Measurements from ENCODE around the gene ROR2.

The ROR2 gene

DNA sequence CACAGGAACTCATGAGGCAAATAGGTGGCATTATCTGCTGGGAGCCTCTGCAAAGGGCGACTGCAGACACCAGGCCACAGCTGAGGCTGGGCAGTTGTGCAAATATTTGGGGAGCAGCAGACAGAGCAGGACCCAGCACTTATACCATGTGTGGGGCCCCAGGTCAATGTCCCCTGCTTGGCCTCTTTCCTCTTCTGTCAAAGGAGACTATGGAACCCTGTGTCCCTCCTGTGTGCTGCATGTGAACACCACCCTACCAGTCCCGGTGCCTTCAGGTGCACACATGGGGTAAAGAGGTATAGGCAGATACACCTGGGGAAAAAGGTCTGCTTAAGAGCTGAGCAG lies 50.8 kb downstream of the ROR2 start:
- DNase-seq: no peak

DNA sequence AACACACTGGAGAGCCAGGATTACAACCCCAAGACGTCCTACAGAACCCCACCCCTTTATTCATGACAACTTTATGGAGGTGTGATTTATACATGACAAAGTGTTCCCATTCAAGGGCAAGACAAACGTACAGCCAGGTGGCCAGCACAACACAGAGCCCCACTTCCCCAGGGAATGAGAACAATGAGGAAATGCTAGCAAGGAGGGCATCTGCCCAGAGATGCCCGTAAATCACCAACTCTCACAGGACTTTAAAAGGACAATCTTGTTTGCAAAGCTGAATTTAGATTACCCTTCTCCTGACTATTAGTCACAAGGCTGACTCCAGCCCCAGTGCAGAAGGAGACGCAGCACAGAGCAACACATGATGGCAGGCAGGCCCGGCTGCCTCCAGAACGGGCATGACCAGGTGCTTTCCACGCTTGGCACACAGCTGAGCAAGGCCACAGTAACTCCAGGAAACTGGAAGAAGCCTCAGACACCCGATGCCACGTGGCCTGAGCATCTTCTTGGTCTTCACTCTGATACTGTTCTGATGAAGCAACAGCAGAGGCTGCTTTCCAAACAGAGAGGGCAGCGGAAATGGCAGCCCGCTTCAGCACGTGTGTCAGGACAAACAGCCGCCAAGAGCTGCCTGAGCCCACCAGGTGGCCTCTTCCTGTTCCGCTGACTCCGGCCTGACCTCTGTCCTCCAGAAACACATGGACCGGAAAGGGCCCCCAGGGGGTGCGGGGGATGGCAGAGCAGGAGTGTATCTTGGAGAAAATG lies 51.4 kb downstream of the ROR2 start:
- no peak for DNase-seq

DNA sequence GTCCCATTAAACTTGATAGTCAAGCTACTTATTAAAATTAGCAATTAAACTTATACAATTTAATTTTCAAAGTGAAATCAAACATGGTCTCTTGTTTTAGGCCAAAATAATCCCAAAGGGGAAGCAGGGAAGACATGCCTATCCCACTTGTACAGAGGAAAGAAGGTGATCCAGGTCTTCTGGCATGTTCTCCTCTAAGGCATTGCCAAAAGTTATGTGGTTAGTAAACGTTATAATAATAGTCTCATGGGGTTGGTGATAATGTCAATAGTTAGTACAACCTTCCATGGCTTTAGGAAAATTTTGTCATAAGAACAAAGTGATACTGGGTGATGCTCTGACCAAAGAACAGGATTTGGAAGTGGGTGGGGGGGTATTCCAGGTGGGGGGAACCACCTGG lies 52.8 kb downstream of the ROR2 start:
- DNase-seq: no peak

DNA sequence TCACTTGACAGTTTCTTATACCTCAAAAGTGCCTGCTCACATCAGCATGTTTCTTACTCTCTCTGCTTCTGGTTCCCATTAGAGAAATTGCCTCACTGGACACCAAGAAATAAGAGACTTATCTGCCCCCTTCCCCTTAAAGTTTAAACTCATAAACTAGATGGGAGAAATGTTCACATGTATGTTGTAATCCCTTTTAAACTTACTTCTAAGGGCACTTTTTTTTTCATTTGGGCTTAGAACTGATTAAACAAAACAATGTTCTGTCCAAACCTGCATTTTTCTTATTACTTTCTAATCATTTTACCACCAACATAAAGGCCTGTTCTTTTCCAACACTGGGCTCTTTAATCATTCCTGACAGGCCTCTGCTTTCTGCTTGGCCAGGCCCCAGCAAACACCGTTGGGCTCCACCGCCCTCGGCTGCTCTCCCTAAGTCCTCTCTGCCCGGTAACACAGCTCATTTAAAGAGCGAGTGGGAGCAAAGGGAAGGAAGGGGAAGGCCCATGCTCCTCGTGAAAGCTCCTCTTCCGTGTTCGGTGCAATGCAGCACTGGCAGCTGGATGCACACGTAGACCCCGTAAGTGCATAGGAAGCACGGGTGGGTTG lies 53.4 kb downstream of the ROR2 start:
- no peak for DNase-seq

DNA sequence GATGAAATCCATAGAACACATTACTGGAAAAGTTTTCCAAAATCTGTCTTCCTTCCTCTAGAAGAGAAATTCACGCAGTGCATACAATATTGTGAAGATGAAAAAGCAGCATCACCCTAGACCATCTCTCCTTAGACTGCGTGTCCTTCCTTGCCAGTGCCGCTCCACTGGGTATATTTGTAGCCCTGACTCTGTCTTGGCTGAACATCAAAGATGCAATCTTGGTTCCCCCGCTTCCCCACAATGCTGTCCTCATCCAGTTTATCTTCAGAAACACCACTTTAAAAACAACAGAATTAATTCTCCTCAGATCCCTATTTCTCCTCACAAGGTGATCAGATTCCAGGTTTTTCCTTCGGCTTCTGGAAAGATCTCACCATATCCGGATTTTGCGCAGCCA lies 53.9 kb downstream of the ROR2 start:
- no peak for DNase-seq

DNA sequence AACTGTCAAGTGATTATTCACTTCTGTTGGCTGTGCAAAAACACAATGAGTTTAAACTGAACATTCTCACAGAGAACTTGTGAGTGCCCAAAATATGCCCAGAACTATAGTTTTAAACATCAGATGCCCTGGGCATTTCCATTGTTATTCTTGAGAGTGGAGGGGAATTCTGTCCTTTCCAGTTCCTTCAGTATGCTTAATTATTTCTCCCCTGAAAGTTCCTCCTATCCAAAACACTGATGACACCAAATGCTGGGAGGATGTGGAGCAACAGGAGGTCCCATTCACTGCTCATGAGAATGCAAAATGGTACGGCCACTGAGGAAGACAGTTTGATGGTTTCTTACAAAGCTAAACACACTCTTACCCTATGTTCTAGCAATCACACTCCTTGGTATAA lies 55.5 kb downstream of the ROR2 start:
- DNase-seq: no peak

DNA sequence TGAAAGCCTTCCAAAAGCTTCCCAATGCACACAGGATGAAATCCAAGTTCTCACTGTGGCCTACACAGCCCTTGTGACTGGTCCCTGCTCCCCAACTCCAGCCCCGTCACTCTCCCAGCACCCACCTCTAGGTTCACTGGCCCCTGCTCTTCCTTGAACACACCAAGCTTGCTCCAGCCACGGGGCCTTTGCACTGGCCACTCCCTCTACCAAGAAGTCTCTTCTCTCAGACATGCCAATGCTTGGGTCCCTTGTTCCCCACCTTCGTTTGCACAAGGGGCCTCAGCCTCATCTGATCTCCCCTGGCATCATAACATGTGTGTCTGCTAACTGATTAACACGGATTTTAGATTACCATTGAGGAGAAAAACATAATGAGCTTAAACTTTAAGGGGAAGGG lies 56.0 kb downstream of the ROR2 start:
- no peak for DNase-seq

DNA sequence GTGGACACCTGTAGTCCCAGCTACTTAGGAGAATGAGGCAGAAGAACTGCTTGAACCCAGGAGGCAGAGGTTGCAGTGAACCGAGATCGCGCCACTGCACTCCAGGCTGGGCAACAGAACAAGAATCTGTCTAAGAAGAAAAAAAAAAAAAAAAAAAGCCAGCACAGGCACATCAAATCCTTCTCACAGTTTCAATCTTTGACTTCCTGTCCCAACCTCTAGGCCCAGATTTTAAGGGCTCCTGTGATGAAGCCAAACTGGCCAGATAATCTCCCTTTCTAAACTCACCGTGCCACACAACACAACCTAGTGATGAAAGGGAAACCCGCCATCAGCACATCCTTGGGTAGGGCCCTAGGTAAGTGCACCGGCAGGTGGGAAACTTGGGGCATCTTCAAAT lies 58.1 kb downstream of the ROR2 start:
- no peak for DNase-seq

DNA sequence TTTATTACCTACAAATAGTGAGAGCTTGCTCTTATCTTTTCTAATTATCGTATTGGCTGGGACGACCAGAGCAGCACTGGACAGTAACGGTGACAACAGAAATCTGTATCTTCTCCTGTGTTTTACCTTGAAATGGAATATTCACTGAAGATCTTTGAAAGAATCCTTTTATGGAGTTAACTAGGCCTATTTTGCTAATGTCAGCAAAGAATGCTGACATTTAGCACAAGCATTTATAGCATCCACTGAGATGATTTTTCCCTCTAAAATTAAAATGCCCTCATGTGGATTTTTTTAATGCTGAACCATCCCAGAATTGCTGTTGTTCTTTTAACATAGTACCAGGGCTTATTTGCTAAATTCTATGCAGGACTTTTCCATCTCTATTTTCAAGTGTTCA lies 59.4 kb downstream of the ROR2 start:
- no peak for DNase-seq

DNA sequence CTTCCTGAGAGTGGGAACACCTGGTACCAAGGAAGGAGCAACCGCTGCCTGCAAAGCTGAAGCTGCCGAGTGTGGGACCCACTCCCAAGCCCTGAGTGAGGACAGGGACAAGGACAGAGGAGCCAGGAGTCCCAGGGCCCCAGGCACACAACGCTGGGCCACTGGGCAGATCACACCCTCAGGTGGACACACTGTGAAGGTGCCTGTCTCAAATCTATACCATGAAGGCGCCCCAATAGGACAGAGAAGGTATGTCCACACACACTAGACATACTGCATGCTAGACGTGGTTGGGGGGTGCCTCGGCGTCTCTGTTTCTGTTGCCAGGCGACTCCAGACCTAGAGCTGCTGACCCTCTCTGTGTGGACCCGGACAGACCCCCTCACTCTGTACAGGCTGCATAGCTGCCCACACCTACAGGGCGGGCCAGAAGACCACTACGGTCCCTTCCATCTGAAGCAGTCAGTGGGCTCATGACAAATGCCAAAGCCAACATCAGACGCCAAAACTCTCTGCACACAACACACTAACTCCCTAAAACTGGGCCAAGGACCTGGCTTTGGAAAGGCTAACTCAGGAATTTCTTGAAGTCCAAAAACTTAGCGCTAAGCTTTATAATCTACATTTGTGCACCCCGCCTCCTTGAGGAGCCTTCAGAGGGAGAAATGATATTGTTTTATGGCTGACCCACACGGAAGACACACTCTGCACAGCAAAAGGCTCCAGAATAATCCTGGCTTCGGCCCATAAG lies 60.7 kb downstream of the ROR2 start:
- no peak for DNase-seq

DNA sequence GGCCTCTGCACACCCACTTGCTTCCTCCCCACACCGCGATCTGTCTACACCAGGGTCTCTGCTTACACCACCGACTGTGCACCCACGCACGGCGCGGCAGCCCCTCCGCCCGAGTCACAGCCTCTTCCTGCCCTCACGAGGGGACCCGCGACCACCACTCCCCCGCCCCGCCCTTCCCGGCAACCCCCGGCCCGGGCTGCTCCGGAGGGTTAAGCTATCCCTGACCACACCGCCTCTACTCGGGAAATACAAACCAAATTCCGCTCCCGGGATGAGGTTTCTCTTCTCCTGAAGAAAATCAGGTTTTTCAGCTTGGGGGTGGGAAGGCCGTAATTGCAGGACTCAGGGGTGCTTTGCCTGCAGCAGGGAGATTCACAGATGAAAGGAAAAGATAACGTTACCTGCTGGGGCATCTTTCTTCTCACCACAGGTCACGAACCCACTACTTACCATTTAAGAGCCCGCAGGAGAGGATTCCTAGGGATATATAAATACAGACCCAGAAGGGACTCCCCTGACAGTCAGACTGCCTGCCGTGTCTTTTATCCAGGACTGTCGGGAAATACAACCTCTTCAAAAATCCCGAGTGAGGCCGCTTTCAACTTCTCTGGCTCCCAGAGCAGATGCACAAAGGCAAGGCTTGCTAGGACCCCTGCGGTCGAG lies 63.5 kb downstream of the ROR2 start:
- DNase-seq: no peak

DNA sequence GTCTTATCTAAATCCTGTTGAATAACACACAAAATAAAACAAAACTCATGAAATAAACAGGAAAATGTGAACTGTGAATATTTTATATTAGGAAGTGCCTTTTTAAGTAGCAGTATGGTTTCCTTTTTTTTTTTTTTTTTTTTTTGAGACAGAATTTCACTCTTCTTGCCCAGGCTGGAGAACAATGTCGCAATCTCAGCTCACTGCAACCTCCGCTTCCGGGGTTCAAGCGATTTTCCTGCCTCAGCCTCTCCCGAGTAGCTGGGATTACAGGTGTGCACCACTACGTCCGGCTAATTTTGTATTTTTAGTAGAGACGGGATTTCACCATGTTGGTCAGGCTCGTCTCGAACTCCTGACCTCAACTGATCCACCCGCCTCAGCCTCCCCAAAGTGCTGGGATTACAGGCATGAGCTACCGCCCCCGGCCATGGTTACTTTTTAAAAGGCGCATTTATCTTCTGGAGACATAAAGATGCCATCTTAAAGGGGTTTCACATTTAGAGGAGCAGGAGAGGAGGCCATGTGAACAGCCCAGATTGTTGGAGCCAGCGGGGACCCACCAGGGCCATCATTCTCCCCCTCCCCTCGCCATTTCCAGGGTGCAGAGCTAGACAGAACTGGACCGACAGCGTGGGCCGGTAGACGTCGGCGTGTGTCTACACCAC lies 64.1 kb downstream of the ROR2 start:
- no peak for DNase-seq

DNA sequence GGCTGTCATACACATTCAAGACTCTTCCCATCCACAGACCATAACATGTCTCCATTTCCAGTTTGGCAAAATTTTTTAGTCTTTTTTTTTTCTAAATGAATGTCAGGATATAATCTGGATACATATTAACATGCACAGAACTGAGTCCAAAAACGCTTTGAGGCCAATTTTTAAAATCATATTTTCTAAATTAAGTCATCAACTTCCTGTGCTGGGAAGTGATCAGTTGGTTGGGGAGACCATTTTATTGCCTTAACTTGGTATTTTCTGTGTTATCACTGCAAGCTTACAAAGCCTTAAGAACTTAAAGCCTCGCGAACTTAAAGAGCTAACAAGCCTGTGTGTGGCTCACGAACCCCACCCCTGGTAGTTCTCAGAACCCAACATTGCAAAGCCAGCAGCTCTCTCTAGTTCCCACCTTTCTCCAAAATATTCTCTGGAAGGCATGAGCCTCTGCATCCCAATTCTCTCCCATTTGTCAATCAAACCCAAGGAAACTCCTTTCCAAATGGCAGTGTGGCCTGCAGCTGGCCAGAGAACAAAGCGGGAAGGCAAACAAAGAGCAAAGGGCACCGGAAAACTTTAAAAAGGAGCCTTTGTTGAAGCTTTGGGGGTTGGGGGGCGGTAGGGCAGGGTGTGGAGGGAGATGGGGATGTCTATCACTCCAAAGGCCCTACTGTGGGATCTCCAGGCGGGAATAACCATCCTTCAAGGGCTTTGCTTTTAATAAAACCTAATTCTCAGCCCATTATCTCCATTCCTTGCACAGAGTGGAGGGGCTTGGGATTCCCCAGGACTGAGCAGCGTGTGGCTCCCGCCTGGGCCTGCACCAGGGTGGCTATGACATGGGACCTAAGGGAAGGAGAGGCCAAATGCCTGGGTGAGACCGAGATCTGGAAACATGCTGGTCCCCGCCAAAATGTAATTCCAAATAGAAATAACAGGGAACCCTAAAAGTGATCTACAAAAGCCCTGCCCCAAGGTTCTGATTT lies 65.0 kb downstream of the ROR2 start:
- no peak for DNase-seq

DNA sequence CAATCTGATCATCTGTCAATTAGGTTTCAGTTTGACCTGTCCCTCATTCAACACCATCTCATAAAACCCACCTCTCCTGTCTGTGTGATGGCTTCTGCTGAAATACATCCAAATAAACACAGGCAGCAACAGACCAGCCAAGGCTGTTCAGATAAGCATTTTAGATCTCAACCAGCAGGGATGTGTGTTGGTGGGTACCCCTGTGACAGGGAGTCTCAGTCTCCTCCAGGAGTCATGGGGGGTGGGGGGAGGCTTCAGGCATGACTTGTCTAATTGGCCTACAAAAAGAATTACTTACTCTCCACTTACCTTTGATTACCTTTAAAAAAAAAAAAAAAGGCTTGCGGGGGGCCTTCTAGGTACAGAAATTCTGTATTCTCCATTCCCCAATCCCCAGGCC lies 65.9 kb downstream of the ROR2 start:
- no peak for DNase-seq

DNA sequence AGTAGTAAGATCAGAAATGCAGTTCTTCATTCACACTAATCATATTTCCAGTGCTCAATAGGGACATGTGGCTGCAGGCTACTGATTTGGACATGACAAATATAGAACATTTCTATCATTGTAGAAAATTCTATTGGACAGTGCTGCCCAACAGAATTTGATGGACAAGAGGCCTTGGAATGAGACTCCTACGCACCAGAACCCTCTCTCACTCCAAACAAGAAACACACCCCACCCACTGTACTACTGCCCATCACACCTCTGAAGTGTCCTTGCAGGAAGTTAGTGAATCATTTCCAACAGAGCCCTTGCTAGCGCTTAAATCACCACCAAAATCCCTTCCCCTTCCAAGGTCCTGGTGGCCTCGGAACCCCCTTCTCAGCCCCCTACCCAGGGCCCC lies 66.5 kb downstream of the ROR2 start:
- no peak for DNase-seq

DNA sequence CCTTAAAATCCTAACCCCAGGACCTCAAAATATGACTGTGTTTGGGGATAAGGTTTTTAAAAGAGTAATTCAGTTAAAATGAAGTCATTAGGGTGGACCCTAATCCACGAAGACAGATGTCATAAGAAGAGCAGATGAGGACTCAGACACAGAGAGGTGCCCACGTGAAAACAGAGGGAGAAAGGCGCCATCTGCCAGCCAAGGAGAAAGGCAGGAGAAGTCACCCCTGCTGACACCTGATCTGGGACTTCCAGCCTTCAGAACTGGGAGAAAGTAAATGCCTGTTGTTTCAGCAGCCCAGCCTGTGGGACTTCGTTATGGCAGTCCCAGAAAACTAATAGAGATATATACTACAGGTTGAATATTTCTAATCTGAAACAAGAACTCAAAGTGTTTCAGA lies 67.4 kb downstream of the ROR2 start:
- no peak for DNase-seq

DNA sequence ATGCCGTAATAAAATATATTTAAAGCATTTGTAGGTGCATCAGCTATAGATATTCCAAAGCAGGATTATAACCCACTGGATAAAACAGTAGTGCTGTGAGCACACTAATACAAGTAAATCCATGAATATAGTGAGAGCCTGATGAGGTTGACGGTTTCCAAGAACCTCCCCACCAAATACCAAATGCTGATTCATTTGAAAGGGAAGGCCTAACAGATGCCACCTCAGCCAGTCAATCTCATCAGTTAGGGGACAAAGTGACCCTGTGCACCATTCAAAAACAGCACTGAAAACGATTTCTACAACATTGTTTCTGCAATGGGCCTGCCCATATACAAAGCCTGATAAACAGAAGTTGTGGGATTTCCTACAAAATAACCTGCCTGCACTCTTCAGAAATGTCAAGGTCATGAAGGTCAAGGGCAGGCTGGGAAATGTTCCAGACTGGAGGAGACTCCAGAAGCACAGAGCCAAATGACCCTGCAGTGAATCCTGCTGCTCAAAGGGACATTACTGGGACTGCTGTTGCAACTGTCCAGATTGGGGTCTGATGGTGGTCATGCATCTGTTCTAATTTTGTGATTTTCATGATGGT lies 69.6 kb downstream of the ROR2 start:
- DNase-seq: no peak

DNA sequence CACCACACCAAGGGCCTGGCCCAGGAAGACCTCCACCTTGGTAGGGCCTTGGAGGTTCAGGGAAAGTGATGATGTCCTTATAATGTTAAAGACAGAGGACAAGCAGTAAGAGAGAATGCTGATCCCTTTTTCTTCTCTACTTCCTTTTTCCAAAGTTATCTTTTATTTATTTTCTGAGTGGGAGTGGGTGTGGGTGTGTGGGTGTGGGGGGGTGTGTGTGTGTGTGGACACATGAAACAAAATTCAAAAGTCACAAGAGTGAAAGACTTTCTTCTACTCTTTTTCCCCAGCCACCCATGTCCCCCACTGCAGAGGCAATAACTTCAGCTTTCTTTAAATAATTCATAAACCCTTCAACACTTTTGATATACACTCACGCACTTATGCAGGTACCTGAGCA lies 70.8 kb downstream of the ROR2 start:
- no peak for DNase-seq

DNA sequence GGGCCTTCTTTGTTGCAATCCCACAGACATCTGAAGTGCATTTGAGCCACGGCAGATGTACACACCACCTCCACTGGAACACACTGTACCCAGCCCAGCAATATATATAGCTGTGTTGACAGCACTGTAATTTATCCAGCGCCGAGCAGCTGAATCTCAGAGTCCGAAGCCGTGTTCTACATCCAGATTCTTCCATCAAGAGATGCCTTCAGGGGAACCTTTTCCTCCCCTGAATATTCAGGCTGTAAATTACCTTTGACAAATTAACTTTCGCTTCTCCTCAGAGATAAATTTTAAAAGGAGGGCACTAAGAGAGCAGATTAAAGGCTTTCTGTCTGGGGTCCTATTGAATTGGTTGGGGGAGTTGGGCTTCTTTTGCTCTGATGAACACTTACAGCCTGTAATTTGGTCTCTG lies 76.4 kb downstream of the ROR2 start:
- no peak for DNase-seq

DNA sequence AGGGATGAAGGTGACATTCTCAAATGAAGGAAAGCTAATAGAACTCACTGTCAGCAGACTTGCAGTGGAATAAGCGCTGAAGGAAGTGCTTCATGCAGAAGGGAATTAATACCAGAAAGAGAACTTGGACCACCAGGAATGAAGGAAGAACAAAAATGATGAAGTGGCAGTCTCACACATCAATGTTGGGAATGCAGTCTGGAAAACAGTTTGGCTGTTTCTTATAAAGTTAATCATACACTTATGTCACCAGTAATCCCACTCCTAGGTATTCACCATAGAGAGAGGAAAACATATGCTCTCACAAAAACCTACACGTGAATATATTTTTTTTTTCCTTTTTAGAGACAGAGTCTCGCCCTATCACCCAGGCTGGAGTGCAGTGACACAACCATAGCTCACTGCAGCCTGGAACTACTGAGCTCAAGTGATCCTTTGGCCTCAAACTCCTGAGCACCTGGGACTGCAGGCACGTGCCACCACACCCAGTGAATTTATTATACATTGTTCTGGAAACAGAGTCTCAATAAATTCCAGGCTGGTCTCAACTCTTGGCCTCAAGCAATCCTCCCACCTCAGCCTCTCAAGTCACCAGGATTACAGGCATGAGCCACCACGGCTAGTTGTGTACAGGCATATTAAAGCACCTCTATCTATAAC lies 81.2 kb downstream of the ROR2 start:
- DNase-seq: no peak

DNA sequence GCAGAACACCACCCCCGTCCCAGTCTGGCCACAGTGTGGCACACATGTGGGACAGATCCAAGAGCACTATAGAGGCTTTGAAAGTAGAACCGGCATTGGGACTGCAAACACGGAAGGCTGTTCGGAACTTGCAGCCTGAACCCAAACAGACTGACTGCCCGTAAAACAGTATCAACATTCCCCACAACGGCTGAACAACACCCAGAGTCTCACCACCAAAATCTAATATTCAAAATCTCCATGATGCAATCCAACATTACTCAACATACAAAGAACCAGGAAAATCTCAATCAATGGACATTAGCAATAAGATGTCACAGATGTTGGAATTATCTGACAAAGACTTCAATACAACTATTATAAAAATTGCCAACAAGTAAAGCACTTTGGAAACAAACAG lies 82.3 kb downstream of the ROR2 start:
- no peak for DNase-seq

Measured in activated naive CD4-positive, alpha-beta T cell (primary cell).